Suprapubic skin (tissue), 4 donors: ENCODE measurements around the gene DSCAML1. TPM values are rescaled to one million over a fixed set of nuclear protein-coding genes. Genes with fewer than 3 reads are reported as not detected.

Experiments used
- DNase-seq, 2 donors: peaks; one replicate each; pipeline ENCODE4 v3.0.0-alpha.2; 2019; ENCODE audit warnings: low spot score in 2 of 2
- H3K27ac ChIP-seq: fragments of 200-600 bp; sonication (generic); one replicate; pipeline ENCODE4 v1.5.1; 2019
- H3K27me3 ChIP-seq: fragments of 200-600 bp; sonication (generic); one replicate; pipeline ENCODE4 v1.5.1; 2019
- H3K36me3 ChIP-seq: fragments of 200-600 bp; sonication (generic); one replicate; pipeline ENCODE4 v1.5.1; 2019
- H3K4me1 ChIP-seq: fragments of 200-600 bp; sonication (generic); one replicate; pipeline ENCODE4 v1.5.1; 2019
- H3K4me3 ChIP-seq: fragments of 200-600 bp; sonication (generic); one replicate; pipeline ENCODE4 v1.5.1; 2019; ENCODE audit warnings: mild to moderate bottlenecking
- H3K9me3 ChIP-seq: fragments of 200-600 bp; sonication (generic); one replicate; pipeline ENCODE4 v1.5.1; 2019
- EP300 ChIP-seq: sonication (generic); formaldehyde crosslinking; IDR thresholded peaks from one replicate; pipeline ENCODE4 v1.6.1; 2017; ENCODE audit warnings: antibody characterized with exemption
- POLR2A ChIP-seq, 2 donors: fragments of 450-650 bp; IDR thresholded peaks; one replicate each; pipeline ENCODE4 v1.6.1; 2017; ENCODE audit warnings: antibody characterized with exemption in 2 of 2, mild to moderate bottlenecking in 2 of 2, moderate library complexity in 2 of 2
- POLR2AphosphoS5 ChIP-seq, 3 donors: sonication (generic); formaldehyde crosslinking; IDR thresholded peaks; one replicate each; pipeline ENCODE4 v1.6.1; 2017; ENCODE audit warnings: antibody characterized with exemption in 3 of 3
- WGBS: methylation state at CpG from one replicate; pipeline ENCODE4 v1.1.5; 2018; 5-methylcytosine and 5-hydroxymethylcytosine counted together
- total RNA-seq, 4 donors: library from RNA; depleted of rRNA; stranded (reverse); fragments of >200 nt; gene quantifications; one replicate each; pipeline ENCODE4 v1.1.0, GENCODE V29; 2016
- TF ChIP-seq, protein P1 (sequence below), 2 donors: fragments of 200-600 bp in 1 of 2; fragments of 450-650 bp in 1 of 2; sonication (generic) in 1 of 2; IDR thresholded peaks; one replicate each; pipeline ENCODE4 v1.5.1; 2016 to 2019; ENCODE audit warnings: antibody characterized with exemption in 2 of 2, mild to moderate bottlenecking in 1 of 2, moderate library complexity in 1 of 2

DSCAML1 gene
- total RNA-seq, 4 donors from 2014 or later, result 0.11 to 0.24 (median 0.21) TPM; not detected in 1

DNA sequence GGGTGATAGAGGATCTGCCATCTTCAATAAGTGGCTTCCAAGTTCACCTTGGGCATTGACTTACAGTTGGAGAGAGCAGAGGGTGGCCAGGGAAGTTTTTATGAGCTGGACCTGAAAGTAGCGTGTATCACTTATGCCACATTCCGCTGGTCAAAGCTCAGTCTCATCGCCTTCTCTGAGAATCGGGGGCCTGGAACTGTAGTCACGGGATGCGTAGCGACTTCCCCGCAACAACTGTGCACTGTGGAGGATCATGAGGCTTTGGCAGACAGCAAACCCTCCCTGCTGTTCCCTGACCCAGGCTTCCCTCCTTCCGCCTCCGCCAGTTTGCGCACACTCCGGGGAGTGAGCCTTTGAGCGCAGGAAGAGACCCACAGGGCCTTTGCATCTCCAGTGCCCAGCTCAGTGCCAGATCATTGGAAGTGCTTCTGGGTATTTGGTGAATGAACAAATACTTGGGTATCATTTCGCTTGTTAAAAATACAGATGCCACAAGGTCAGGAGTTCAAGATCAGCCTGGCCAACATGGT, 373.9 kb downstream of the DSCAML1 start:
- H3K4me1 ChIP-seq, result no peaks in the 10 kb centered on the region
- peaks cover 9% of the 10 kb centered on the region for H3K27me3 ChIP-seq
- no peak overlapping the region for H3K4me3 ChIP-seq
- no peak for TF ChIP-seq EP300
- no peak for TF ChIP-seq POLR2A (IDR thresholded peaks at IDR 0.05)
- no peak for TF ChIP-seq POLR2AphosphoS5 (IDR thresholded peaks at IDR 0.05)
- TF ChIP-seq, protein P1, sequence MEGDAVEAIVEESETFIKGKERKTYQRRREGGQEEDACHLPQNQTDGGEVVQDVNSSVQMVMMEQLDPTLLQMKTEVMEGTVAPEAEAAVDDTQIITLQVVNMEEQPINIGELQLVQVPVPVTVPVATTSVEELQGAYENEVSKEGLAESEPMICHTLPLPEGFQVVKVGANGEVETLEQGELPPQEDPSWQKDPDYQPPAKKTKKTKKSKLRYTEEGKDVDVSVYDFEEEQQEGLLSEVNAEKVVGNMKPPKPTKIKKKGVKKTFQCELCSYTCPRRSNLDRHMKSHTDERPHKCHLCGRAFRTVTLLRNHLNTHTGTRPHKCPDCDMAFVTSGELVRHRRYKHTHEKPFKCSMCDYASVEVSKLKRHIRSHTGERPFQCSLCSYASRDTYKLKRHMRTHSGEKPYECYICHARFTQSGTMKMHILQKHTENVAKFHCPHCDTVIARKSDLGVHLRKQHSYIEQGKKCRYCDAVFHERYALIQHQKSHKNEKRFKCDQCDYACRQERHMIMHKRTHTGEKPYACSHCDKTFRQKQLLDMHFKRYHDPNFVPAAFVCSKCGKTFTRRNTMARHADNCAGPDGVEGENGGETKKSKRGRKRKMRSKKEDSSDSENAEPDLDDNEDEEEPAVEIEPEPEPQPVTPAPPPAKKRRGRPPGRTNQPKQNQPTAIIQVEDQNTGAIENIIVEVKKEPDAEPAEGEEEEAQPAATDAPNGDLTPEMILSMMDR (IDR thresholded peaks at IDR 0.05), result no peak
- H3K36me3 ChIP-seq, result no peaks in the 10 kb centered on the region
- no peaks in the 10 kb centered on the region for H3K9me3 ChIP-seq
- 88% methylated on average over 14 of the region's 14 CpGs for WGBS
- H3K27ac ChIP-seq, result no peak overlapping the region
- peak in 1 of 2 donors; percentile 59 for DNase-seq

DNA sequence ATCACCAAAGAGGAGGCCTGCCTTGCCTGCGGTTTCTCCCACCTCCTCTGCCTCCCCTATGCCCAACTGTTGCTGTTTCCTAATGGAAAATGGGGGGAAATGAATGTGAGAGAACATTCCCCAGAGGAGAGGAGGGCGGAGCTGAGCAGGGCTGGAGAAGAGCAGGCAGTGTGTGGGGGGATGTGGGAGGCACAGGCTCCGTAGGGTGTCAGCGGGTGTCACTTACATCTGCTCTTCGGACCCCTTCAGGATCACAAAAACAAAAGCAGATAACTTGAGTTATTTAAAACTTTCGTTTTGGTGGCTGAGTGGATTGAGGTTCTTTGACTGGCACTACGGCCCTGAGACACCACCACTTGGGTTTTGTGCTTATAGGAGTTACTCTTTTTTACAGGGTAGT, 375.5 kb downstream of the DSCAML1 start:
- WGBS, result 81% methylated on average over 7 of the region's 7 CpGs
- DNase-seq, result no peak
- Histone ChIP-seq H3K27me3 (peaks cover 1% of the 10 kb centered on the region), H3K9me3 (no peaks in the 10 kb centered on the region), H3K4me1 (no peaks in the 10 kb centered on the region), H3K27ac (no peak overlapping the region), H3K4me3 (no peak overlapping the region), H3K36me3 (no peaks in the 10 kb centered on the region)
- TF ChIP-seq EP300, result no peak
- TF ChIP-seq, protein P1 (IDR thresholded peaks at IDR 0.05), result no peak

DNA sequence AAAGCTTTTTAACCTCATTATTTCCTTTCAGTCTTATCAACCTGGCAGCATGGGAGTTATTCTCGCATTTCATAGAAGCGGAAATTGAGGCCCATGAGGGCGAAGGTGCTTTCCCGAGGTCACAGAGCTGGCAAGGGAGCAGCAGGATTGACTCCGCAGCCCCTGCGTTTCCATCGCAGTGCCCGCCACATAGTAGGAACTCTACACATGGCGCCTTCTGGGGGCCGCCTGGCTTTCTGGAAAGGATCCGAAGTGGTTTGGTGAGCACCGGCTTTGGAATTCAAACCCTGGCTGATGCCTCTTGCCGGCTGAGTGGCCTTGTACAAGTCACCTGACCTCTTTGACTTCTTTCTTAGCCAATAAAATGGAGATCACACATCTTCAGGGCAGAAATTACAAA, 376.0 kb downstream of the DSCAML1 start:
- H3K9me3 ChIP-seq, result no peaks in the 10 kb centered on the region
- H3K36me3 ChIP-seq, result no peaks in the 10 kb centered on the region
- H3K27me3 ChIP-seq, result no peaks in the 10 kb centered on the region
- no peaks in the 10 kb centered on the region for H3K4me1 ChIP-seq
- H3K4me3 ChIP-seq, result no peak overlapping the region
- H3K27ac ChIP-seq, result no peak overlapping the region
- no peak for DNase-seq
- TF ChIP-seq POLR2A (IDR thresholded peaks at IDR 0.05), result no peak
- TF ChIP-seq, protein P1 (IDR thresholded peaks at IDR 0.05), result no peak
- TF ChIP-seq POLR2AphosphoS5 (IDR thresholded peaks at IDR 0.05), result no peak
- no peak for TF ChIP-seq EP300
- 87% methylated on average over 13 of the region's 13 CpGs for WGBS

DNA sequence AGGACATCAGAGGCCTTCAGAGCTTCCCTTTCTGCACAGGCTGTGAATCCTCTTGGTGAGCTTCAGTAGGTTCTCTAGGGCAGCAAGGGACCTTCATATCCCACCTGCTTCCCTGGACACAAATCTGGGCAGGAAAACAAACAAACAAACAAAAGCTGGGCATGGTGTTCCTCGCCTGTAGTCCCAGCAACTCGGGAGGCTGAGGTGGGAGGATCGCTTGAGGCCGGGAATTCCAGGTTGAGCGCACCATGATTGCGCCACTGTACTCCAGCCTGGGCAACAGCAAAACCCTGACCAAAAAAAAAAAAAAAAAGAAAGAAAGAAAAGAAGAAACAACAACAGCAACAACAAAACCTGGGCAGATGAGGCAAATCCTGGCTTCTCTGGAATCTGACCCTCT, 376.4 kb downstream of the DSCAML1 start:
- TF ChIP-seq, protein P1 (IDR thresholded peaks at IDR 0.05), result no peak
- TF ChIP-seq POLR2AphosphoS5 (IDR thresholded peaks at IDR 0.05) (no peak), EP300 (no peak), POLR2A (IDR thresholded peaks at IDR 0.05) (no peak)
- Histone ChIP-seq H3K27ac (no peak overlapping the region), H3K4me1 (no peaks in the 10 kb centered on the region), H3K4me3 (no peak overlapping the region), H3K27me3 (no peaks in the 10 kb centered on the region), H3K9me3 (no peaks in the 10 kb centered on the region), H3K36me3 (no peaks in the 10 kb centered on the region)
- peak in 1 of 2 donors; percentile 29 for DNase-seq
- WGBS, result 92% methylated on average over 6 of the region's 6 CpGs

DNA sequence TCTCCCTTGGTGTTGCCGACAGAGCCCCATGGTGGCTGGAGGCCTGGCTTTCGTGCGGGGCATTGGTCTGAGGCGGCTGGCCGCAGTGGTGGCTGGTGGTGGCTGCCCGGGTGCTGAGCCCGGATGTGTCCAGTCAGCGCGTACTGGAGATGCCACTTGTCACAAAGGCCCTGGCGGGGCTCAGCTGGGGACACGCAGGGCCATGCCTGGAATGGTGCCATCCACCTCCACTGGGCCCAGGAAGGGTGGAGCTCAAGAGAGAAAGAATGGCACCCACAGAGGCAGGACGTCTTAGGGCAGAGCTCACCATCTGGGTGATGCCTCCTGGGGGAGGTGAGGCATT, 376.9 kb downstream of the DSCAML1 start:
- Histone ChIP-seq H3K36me3 (no peaks in the 10 kb centered on the region), H3K4me1 (no peaks in the 10 kb centered on the region), H3K4me3 (no peak overlapping the region), H3K27me3 (no peaks in the 10 kb centered on the region), H3K27ac (no peak overlapping the region), H3K9me3 (no peaks in the 10 kb centered on the region)
- WGBS, result 84% methylated on average over 6 of the region's 12 CpGs
- TF ChIP-seq POLR2A (IDR thresholded peaks at IDR 0.05) (no peak), EP300 (no peak), POLR2AphosphoS5 (IDR thresholded peaks at IDR 0.05) (no peak)
- TF ChIP-seq, protein P1 (IDR thresholded peaks at IDR 0.05), result no peak
- DNase-seq, result peak in 1 of 2 donors; percentile 75
